NOMO-1 treated with dmso at 0.1 percent for 144 hours (cell line): ENCODE data around the gene PCBP4.

ENCODE experiments used
- DNase-seq: peaks from one replicate; lab custom pipeline; 2025; ENCODE audit not compliant: unreplicated experiment; lab: John Stamatoyannopoulos, UW

The PCBP4 gene

DNA sequence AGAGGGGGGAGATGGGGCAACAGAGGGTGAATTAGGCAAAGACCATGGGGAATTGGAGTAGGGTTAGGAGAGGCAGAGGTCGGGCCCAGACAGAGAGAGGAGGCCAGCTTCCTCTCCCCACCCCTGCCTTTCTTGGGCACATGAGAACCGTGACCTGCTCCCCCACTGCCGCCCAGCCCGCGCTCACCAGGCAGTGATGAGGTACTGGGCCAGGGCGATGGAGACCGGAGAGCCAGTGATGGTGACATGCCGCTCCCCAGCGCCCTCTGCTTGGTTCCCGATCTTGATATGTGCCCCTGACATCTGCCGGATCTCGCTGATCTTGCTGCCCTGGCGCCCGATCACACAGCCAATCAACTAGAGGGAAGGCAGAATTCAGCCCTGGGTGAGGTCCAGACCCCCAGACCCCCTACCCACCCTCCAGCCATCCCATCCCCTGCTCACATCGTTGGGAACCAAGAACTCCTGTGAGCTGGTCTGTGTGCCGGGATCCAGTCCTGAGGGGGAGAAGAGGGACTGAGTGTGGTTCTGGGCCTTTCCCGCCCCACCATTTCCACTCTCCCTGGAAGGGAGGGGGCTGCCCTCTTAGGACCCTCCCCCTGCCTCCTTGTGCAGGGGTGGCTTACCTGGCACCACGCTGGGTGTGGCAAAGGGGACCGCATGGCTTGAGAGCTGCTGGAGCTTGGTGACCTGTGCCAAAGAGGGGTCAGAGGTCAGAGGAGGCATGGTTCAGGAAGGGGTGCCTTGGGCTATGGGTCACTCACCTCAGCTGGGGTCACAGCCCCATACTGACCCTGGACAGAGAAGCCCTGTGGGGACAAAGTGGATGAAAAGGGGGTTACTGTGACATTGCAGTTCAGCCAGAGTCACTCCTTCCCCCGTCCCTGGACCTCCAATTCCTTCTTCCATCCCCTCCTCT is 8.4 kb downstream of the PCBP4 start:
- DNase-seq, result no peak

GRCh38 chr3:51957520-51958205 is 9.6 kb downstream of the PCBP4 start:
- DNase-seq, result no peak

GRCh38 chr3:51955893-51956770 is 11.1 kb downstream of the PCBP4 start:
- no peak for DNase-seq

DNA sequence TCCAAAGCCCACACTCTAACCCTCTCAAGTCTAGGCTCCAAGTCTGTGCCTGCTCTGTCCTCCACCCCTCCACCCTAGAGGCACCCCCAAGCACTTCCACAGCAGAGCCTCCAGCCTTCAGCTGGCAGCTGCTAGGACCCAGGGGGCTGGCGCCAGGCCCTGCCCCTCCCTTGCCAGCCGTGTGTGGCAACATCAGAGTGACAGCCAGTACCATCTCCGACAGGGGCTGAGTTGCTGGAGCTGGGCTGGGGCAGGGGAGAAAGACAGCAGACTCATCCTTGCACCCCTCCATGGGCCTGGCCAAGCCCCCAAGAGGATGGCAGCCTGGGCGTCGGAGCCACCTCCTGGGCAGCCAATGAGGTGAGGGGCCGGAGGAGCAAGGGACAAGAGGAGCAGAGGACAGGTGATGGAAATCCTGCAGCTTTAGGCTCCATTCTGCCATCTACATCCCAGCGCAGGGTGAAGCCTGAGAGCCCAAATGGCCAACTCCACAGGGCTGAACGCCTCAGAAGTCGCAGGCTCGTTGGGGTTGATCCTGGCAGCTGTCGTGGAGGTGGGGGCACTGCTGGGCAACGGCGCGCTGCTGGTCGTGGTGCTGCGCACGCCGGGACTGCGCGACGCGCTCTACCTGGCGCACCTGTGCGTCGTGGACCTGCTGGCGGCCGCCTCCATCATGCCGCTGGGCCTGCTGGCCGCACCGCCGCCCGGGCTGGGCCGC is 11.9 kb downstream of the PCBP4 start, which contains the start of gene GPR62:
GPR62 (plus strand) TSS at position 207 of the 718 bp plus-strand sequence; CDS start at position 479, 272 bp downstream.
- no peak for DNase-seq

GRCh38 chr3:51954713-51955112 is 12.5 kb downstream of the PCBP4 start:
- DNase-seq, result no peak

DNA sequence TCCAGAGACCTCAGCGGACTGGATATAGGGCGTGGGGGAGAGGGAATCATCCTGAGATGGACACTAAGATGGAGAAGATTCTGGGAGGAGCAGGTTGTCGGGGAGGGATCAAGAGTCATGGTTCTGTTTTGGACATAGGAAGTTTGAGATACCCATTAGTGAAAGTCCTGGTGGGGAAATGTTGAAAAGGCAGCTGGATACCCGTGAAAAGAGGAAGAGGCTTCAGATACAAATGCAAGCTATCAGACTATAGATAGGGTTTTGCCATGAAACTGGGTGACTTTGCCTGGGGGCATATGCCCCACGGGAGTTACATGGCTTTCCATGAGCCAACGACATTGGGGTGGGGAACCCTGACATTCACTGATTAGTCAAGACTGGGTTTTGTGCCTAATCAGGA is 13.1 kb downstream of the PCBP4 start:
- no peak for DNase-seq

DNA sequence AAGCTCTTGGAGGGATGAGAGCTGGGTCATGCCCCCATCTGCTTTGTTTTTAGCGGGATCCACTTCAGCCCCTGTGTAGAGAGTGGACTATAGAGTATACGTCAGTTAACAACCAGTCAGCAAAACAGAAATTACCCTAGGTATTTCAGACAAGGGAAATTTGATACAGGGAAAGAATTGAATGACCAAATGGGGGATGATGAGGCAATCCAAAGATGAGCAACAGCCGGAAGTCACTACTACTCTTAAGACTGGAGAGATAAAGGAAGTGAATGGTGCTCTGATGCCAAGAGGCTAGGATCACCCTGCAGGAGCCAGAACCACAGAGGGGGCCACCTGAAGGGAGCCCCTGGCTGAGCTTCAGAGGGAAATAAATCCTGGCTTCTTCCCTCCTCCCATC is 13.8 kb downstream of the PCBP4 start:
- peak; percentile 75 for DNase-seq

- DNase-seq, result no peak
Observed at GRCh38 chr3:51950899-51951298, 16.4 kb downstream of the PCBP4 start.

GRCh38 chr3:51949121-51949520 is 18.1 kb downstream of the PCBP4 start:
- no peak for DNase-seq

DNA sequence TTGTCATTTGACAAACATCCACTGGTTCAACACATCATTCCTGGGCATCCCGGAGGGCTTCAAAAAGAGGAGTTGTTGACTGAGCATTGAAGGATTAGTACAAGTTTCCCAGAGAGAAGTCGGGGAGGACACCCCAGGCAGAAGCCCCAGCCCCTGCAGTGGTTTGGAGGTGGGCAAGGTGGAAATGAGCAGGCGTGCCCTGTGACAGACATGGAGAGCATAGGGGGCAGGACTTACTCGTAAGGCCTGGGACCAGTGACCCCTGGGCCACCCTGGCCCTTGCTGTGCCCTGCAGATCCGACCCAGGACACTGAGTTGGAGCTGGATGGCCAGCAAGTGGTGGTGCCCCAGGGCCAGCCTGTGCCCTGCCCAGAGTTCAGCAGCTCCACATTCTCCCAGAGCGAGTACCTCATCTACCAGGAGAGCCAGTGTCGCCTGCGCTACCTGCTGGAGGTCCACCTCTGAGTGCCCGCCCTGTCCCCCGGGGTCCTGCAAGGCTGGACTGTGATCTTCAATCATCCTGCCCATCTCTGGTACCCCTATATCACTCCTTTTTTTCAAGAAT is 19.2 kb downstream of the PCBP4 start:
- DNase-seq, result no peak

- no peak for DNase-seq
Observed at GRCh38 chr3:51947215-51947900, 19.9 kb downstream of the PCBP4 start.

DNA sequence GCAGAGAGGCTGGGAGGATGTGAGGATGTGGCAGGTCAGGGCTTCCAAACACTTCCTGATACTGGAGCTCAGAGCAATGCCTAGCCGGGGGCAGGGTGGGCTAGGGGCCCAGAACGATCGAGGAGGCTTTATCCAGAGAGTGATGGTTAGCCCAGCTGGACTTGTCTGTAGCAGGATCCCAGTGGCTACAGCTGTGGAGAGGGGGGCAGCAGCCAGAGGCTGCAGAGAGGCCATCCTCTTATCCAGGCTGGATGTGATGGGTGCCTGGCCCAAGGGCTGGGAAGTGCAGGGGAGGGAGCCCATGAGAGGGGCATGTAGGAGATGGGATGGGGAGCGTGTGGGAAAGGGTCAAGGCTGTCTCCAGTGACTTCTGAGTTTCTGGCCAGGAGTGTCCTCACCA is 20.5 kb downstream of the PCBP4 start:
- DNase-seq, result no peak

DNA sequence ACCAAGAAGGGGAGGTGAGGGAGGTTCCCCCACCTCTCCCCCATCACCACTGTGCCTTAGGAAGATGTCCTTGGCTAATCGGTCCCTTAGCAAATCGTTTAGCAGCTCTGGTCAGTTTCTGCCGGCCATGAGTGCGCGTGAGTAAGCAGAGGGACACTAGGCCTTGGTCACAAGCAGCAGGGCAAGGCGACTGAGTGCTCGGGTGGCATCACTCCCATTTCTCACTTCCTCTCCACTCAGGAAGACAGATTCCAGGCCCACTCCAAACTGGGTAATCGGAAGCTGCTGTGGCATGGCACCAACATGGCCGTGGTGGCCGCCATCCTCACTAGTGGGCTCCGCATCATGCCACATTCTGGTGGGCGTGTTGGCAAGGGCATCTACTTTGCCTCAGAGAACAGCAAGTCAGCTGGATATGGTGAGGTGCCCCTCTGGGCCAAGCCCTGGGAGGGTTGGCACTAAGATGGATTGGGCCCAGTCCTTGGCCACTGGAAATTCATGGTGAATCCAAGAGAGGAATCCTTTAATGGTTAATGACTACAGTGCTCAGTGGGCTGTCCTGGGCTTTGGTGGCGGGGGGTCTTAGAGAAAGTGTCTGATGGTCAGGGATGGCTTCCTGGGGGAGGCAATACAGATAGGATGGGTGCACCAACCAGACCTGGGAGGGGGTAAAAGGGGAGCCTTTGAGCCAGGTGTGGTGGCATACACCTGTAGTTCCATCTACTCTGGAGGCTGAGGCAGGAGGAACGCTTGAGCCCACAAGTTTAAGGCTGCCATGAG is 21.1 kb downstream of the PCBP4 start:
- DNase-seq, result no peak

GRCh38 chr3:51945031-51945840 is 22.0 kb downstream of the PCBP4 start:
- DNase-seq, result no peak

GRCh38 chr3:51944451-51945021 is 22.7 kb downstream of the PCBP4 start:
- no peak for DNase-seq

DNA sequence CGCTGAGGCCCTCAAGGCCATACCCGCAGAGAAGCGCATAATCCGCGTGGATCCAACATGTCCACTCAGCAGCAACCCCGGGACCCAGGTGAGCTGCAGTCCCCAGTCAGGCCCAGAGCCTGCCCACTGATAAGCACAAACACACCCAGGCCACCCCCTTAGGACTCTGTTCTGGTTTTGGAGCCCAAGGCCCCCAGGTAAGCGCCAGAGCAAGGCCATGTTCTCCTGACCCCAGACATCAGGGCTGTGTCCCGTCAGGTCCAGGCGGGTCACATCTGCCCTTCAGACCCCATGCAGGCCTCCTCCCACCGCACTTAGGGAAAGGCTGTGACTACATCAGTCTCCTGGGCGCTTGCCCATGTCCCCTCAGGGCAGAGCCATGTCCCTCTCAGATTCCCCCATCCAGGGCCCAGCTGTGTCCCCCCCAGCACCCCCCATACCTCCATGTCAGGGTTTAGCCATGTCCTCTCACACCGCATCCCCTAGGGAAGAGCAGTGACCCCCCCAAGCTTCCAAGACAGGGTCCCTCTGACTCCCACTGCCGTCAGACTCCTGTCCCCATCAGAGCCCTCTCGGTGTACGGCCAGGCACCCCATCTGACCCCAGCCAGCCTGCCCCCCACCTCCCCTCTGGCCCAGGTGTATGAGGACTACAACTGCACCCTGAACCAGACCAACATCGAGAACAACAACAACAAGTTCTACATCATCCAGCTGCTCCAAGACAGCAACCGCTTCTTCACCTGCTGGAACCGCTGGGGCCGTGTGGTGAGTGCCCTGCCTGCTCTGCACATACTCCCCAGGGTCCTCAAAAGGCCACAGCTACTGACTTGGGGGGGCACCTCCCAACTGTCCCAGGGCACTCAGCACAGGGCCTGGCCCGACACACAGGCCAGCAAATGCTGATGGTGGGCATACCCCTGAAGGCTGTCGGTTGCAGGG is 23.5 kb downstream of the PCBP4 start:
- no peak for DNase-seq
